Stimulated activated CD8-positive, alpha-beta memory T cell treated with anti-CD3 and anti-CD28 coated beads, Interleukin-15, amount 100 ng/mL, for 1 hour (primary cell): ENCODE results near the gene TCL1A.
"Not testable (repeated sequence)": the region's sequence is repeated elsewhere in the genome, so short reads cannot be mapped to it uniquely, and the experiment has no call there.

Source experiments
- DNase-seq: peaks from one replicate; pipeline ENCODE4 v3.0.0-alpha.2; 2020; ENCODE audit warnings: low read depth

TCL1A gene

GRCh38 chr14:95677179-95677835, 36.6 kb downstream of the TCL1A start:
- no peak for DNase-seq

GRCh38 chr14:95675486-95675885, 38.4 kb downstream of the TCL1A start:
- no peak for DNase-seq

GRCh38 chr14:95674613-95675012, 39.3 kb downstream of the TCL1A start:
- no peak for DNase-seq

- DNase-seq = no peak
These were observed 45.6 kb downstream of the TCL1A start for GRCh38 chr14:95668235-95668772.

- DNase-seq = no peak
These were observed 46.7 kb downstream of the TCL1A start for GRCh38 chr14:95667249-95667693.

GRCh38 chr14:95666450-95666849, 47.5 kb downstream of the TCL1A start:
- no peak for DNase-seq

- not testable (repeated sequence) for DNase-seq
These were observed 48.4 kb downstream of the TCL1A start for GRCh38 chr14:95665530-95665929.

GRCh38 chr14:95664546-95664945, 49.4 kb downstream of the TCL1A start:
- no peak for DNase-seq

- no peak for DNase-seq
These were observed 49.9 kb downstream of the TCL1A start for GRCh38 chr14:95664066-95664465.

GRCh38 chr14:95663226-95663797, 50.6 kb downstream of the TCL1A start:
- no peak for DNase-seq

- DNase-seq = no peak
These were observed 51.3 kb downstream of the TCL1A start for GRCh38 chr14:95662376-95663186.

- DNase-seq = no peak
These were observed 53.0 kb downstream of the TCL1A start for GRCh38 chr14:95660651-95661515.

- DNase-seq = no peak
These were observed 53.9 kb downstream of the TCL1A start for GRCh38 chr14:95659990-95660385.
